Endodermal cell (in vitro differentiated cells): Measurements from ENCODE around the gene ICAM2. TPM values are rescaled to one million over a fixed set of nuclear protein-coding genes. Genes with fewer than 3 reads are reported as not detected.

Experiments
- DNase-seq: peaks from one replicate; pipeline ENCODE4 v3.0.0-alpha.2; 2017
- H3K27ac ChIP-seq: 2 replicates; pipeline ENCODE4 v1.5.1; 2013; ENCODE audit warnings: mild to moderate bottlenecking, low read depth, low read length, moderate library complexity
- H3K27me3 ChIP-seq: 2 replicates; pipeline ENCODE4 v1.6.1; 2013; ENCODE audit warnings: mild to moderate bottlenecking, low read length, moderate library complexity; ENCODE audit not compliant: insufficient read depth, control insufficient read depth, poor library complexity, severe bottlenecking
- H3K36me3 ChIP-seq: 2 replicates; pipeline ENCODE4 v1.7.0; 2013; ENCODE audit warnings: mild to moderate bottlenecking, low read length, moderate library complexity; ENCODE audit not compliant: control insufficient read depth, insufficient read depth
- H3K4me1 ChIP-seq: one replicate; pipeline ENCODE4 v1.7.0; 2013; ENCODE audit warnings: low read length; ENCODE audit not compliant: control insufficient read depth, insufficient read depth
- H3K4me3 ChIP-seq: 2 replicates; pipeline ENCODE4 v1.5.1; 2013; ENCODE audit warnings: mild to moderate bottlenecking, low read length, moderate library complexity
- H3K9ac ChIP-seq: 2 replicates; pipeline ENCODE4 v1.6.1; 2013; ENCODE audit warnings: mild to moderate bottlenecking, low read length, moderate library complexity; ENCODE audit not compliant: poor library complexity, severe bottlenecking; ENCODE audit errors: extremely low read depth
- H3K9me3 ChIP-seq: 2 replicates; pipeline ENCODE4 v1.6.1; 2013; ENCODE audit warnings: mild to moderate bottlenecking, low read length, moderate library complexity; ENCODE audit not compliant: control insufficient read depth
- H3K27ac Mint-ChIP-seq: 2 replicates; pipeline ENCODE4 v1.8.0; 2020; ENCODE audit warnings: mixed read lengths
- H3K27me3 Mint-ChIP-seq: 2 replicates; pipeline ENCODE4 v1.8.0; 2021; ENCODE audit warnings: mild to moderate bottlenecking, mixed read lengths; ENCODE audit not compliant: insufficient read depth
- H3K36me3 Mint-ChIP-seq: 2 replicates; pipeline ENCODE4 v1.8.0; 2020; ENCODE audit warnings: low read depth, mixed read lengths
- H3K4me1 Mint-ChIP-seq: 2 replicates; pipeline ENCODE4 v1.8.0; 2020; ENCODE audit warnings: mixed read lengths
- H3K4me3 Mint-ChIP-seq: 2 replicates; pipeline ENCODE4 v1.8.0; 2020; ENCODE audit warnings: mild to moderate bottlenecking, moderate library complexity, mixed read lengths
- H3K9me3 Mint-ChIP-seq: 2 replicates; pipeline ENCODE4 v1.8.0; 2020; ENCODE audit warnings: mild to moderate bottlenecking, mixed read lengths
- WGBS, 2 experiments: methylation state at CpG; one replicate each; pipeline versions ENCODE4 v1.1.5 to v1.1.7; 2013; ENCODE audit warnings: missing lambda C conversion rate in 2 of 2, mixed read lengths in 1 of 2; ENCODE audit not compliant: insufficient coverage in 1 of 2, insufficient read length in 1 of 2; 5-methylcytosine and 5-hydroxymethylcytosine counted together
- total RNA-seq, 2 donors: library from RNA; stranded (reverse); fragmentation: NEBNext Ultra II Directional in 1 of 2; extraction: Animal tissue kit (Norgen Biotek cat#: 25700) in 1 of 2; gene quantifications; 2 replicates in 1 of 2; 3 replicates in 1 of 2; pipeline ENCODE4 v1.2.1, GENCODE V29; 2021
- TF ChIP-seq, protein P1 (sequence below): fragments of 200-600 bp; sonication (generic); conservative IDR thresholded peaks from 2 replicates; pipeline ENCODE4 v1.5.0; 2021; ENCODE audit warnings: antibody characterized with exemption, mild to moderate bottlenecking

ICAM2 gene
- total RNA-seq, 2 donors from 2014 or later, result 0.75 TPM; not detected in 1

DNA sequence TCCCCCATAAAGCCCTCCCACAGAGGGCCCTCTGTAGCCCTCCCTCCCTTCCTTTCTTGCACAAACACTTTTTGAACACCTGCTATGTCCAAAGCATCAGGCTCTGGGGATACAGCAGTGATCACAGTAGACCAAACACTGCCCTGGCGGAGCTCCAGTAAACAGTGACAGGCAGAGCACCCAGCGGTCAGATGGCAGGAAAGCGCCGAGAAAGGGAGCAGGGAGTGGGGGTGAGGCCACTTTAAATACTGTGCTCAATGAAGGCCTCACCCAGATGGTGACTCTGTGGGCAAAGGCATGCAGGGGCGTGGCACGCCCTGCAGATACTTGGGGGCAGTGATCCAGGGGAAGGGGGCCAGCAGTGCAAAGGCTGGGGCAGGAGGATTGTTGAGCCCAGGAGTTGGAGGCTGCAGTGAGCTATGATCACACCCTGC is 14.7 kb downstream of the ICAM2 start:
- Mint-ChIP-seq H3K27ac (no peak overlapping the region), H3K36me3 (no peaks in the 10 kb centered on the region), H3K4me3 (no peak overlapping the region), H3K9me3 (no peaks in the 10 kb centered on the region), H3K27me3 (peaks cover 2% of the 10 kb centered on the region), H3K4me1 (no peaks in the 10 kb centered on the region)
- H3K9me3 ChIP-seq, result no peaks in the 10 kb centered on the region
- H3K4me1 ChIP-seq, result no peaks in the 10 kb centered on the region
- no peak overlapping the region for H3K27ac ChIP-seq
- 65 to 75% methylated on average over 6 of the region's 6 CpGs for WGBS, 2 experiments
- no peak overlapping the region for H3K9ac ChIP-seq
- no peak overlapping the region for H3K4me3 ChIP-seq
- TF ChIP-seq, protein P1, sequence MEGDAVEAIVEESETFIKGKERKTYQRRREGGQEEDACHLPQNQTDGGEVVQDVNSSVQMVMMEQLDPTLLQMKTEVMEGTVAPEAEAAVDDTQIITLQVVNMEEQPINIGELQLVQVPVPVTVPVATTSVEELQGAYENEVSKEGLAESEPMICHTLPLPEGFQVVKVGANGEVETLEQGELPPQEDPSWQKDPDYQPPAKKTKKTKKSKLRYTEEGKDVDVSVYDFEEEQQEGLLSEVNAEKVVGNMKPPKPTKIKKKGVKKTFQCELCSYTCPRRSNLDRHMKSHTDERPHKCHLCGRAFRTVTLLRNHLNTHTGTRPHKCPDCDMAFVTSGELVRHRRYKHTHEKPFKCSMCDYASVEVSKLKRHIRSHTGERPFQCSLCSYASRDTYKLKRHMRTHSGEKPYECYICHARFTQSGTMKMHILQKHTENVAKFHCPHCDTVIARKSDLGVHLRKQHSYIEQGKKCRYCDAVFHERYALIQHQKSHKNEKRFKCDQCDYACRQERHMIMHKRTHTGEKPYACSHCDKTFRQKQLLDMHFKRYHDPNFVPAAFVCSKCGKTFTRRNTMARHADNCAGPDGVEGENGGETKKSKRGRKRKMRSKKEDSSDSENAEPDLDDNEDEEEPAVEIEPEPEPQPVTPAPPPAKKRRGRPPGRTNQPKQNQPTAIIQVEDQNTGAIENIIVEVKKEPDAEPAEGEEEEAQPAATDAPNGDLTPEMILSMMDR, result no peak
- H3K36me3 ChIP-seq, result no peaks in the 10 kb centered on the region
- peak; percentile 54 for DNase-seq
- H3K27me3 ChIP-seq, result no peaks in the 10 kb centered on the region

DNA sequence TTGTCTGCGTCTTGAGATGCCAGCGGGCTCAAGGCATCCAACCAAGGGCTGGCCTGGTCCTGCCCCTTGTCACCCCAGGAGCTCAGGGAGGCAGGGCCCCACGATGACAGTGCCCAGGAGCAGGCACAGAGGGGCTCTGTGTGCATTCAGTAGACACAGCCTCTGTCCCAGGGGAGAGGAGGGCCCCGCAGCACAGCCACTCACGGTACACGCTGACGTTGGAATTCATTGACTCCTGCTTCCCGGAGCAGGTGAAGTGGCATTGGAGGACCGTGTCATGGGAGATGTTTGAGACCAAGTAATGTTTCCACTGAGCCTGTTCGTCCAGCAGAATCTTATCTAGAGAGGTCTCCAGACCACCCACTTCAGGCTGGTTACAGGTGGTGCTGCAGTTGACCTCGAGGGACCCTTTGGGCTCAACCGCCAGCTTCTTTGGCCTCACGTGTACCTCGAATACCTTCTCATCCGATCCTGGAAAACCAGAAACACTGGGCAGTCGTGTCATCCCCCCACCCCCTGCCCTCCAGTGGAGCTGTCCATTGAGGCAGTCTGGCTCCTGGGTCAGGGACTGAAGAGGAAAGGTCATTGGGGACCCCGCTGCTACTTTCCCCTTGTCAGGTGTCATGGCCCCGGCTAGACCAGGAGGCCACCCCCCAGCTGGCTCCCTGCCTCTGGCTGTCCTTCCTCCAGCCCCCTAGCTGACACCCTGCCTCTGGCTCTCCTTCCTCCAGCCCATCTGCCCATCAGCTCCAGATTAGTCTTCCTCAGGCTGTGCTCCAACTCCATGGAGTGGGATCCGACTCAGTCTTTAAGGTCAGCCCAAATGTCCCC is 15.3 kb downstream of the ICAM2 start:
- Mint-ChIP-seq H3K9me3 (no peaks in the 10 kb centered on the region), H3K36me3 (no peaks in the 10 kb centered on the region), H3K4me1 (no peaks in the 10 kb centered on the region), H3K27me3 (peaks cover 2% of the 10 kb centered on the region), H3K27ac (no peak overlapping the region), H3K4me3 (no peak overlapping the region)
- DNase-seq, result peak; percentile 46
- WGBS, 2 experiments, result 88 to 96% methylated on average over 14 to 19 of the region's 19 CpGs
- Histone ChIP-seq H3K27ac (no peak overlapping the region), H3K9me3 (no peaks in the 10 kb centered on the region), H3K36me3 (no peaks in the 10 kb centered on the region), H3K4me3 (no peak overlapping the region), H3K27me3 (no peaks in the 10 kb centered on the region), H3K9ac (no peak overlapping the region), H3K4me1 (no peaks in the 10 kb centered on the region)
- TF ChIP-seq, protein P1, result no peak

DNA sequence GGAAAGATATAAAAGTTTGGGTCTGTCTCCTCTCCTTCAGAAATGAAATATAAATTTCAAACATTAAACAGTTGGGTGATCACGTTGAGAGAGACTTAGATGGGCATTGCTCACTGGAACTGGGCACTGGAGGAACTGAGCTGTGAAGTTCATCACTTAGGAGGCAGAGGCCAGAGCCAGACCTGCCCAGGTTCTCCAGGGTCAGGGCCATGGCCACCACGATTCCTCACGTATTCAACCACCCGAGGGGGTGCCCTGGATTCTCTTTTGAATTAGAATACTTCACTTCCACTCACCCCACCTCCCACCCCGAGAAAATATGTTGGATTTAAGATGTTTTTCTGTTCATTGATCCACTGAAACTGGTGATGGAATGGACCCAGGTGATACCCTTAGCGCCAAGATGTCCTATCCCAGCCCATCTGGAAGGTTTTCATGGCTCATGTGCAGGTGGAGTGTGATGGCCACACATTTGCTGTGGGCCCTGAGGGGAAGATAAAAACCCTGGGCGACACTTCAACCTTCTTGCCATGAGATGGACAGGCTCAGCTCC is 16.1 kb downstream of the ICAM2 start:
- peak; percentile 29 for DNase-seq
- Histone ChIP-seq H3K4me1 (no peaks in the 10 kb centered on the region), H3K9ac (no peak overlapping the region), H3K4me3 (no peak overlapping the region), H3K27me3 (no peaks in the 10 kb centered on the region), H3K9me3 (no peaks in the 10 kb centered on the region), H3K36me3 (no peaks in the 10 kb centered on the region), H3K27ac (no peak overlapping the region)
- WGBS, 2 experiments, result 91 to 97% methylated on average over 4 to 7 of the region's 7 CpGs
- Mint-ChIP-seq H3K4me1 (no peaks in the 10 kb centered on the region), H3K36me3 (no peaks in the 10 kb centered on the region), H3K27ac (no peak overlapping the region), H3K9me3 (no peaks in the 10 kb centered on the region), H3K27me3 (peaks cover 7% of the 10 kb centered on the region), H3K4me3 (no peak overlapping the region)
- TF ChIP-seq, protein P1, result no peak
